Measurements from ENCODE around the gene NDUFAF4.

Gene NDUFAF4

GRCh38 chr6:96898241-96898851 lies 655 bp upstream of the NDUFAF4 start:
- no peak for DNase-seq

DNA sequence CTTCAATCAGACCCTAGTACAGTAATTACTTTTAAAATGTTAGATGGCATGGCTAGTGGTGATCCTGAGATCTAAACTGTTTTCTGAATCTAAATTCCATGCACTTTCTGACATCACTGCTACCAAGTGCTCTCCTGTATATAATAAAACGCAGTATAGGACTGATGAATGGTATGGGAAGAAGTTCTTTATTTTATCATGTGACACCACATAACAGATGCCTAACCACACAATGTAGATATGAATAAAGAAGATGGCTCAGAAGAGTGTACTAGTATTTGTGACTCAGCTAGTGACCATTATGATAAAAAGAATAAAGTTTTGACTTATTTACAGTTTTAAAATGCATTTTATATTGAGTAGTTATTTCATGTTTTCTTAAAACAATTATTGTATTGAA lies 8.5 kb downstream of the NDUFAF4 start:
- DNase-seq: no peak

- no peak for DNase-seq
These were observed 8.9 kb downstream of the NDUFAF4 start for GRCh38 chr6:96888745-96889144.

GRCh38 chr6:96886519-96886918 lies 11.2 kb downstream of the NDUFAF4 start:
- no peak for DNase-seq

GRCh38 chr6:96885187-96885631 lies 12.5 kb downstream of the NDUFAF4 start:
- DNase-seq: peak; percentile 77 to 84

DNA sequence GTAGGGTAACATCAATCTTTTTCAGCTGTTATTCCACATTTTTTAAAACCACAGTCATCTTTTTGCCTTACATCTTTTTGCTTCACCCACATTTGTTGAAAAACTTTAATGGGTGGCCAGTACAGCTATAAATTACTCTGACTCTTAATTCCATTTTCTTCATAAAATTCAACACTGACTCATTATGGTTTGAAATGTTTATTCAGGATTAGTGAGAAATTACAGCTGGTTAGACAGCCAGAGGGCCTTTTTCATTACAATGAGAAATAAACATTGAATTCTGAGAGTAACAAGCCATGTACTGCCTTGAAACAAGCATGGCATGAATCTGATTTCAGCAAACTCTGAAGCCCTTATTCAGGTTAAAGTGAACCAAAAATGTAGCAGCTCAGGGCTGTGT lies 19.5 kb downstream of the NDUFAF4 start:
- no peak for DNase-seq

- no peak for DNase-seq
These were observed 20.7 kb downstream of the NDUFAF4 start for GRCh38 chr6:96876886-96877545.

GRCh38 chr6:96872976-96873375 lies 24.7 kb downstream of the NDUFAF4 start:
- DNase-seq: no peak

DNA sequence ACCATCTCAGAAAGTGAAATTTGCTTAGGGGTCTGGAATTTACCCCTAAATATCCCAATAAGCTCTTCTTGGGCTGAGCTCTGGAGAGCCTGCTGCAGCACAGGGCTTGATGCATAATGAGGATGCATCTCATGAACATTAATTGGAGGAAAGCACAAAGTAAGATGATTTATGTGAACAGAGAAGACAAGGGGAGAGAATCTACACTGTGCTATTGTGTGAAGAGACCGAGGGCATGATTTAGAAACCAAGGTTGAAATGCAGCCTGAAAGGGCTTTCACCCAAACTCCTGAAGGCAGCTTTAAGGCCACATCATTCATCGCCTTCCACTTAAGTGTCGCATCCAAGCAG lies 32.7 kb downstream of the NDUFAF4 start:
- DNase-seq: no peak

- DNase-seq: no peak
These were observed 33.3 kb downstream of the NDUFAF4 start for GRCh38 chr6:96864216-96865054.

DNA sequence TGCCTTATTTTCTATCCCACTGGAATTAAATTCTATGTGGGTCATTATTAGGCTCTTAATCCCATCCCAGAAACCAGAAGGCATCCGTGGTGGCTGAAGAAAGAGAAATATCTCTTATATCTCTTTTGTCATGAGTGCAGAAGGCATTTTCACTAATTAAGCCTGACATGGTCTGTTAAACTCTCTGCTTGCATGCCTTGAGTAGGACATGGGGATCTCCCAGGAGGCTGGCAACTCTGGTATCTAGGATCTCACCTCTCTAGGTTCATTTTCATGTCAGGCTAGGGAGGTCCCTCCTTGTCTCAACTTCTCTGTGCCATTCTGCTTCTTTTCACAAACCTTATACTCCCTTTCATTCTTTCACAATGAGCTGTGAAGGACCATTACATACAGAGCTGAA lies 35.1 kb downstream of the NDUFAF4 start:
- DNase-seq: no peak

DNA sequence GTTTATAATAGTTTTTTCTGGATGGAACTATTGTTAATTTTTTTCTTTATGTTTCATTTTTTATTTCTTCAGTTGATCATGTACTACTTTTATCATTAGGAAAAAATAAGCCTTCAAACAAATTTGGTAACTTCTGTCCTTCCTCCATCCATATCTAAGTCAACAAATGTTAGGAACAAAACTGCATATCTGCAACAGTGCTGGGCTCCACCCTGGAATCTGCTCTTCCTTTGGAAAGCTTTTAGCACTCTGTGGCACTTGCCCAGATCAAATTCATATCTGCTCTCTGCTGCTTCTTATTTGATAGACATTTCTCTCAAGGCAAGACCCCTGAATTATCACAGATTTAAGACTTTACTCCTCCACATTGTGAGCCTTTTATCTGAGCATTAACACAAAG lies 36.1 kb downstream of the NDUFAF4 start:
- DNase-seq: no peak

- no peak for DNase-seq
These were observed 40.8 kb downstream of the NDUFAF4 start for GRCh38 chr6:96856856-96857255.

DNA sequence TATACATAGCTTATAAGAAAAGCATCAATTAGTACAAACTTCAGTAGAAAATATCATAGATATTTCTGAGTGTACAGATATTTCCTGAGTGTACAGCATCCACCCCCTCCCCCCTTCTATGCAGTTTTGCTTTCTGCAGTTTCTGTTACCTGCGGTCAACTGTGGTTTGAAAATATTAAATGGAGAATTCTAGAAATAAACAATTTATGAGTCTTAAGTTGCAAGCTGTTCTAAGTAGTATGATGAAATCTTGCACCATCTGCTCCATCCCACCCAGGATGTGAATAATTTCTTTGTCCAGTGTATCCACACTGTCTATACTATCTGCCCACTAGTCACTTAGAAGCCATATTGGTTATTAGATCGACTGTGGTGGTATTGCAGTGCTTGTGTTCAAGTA lies 44.6 kb downstream of the NDUFAF4 start:
- DNase-seq: no peak

GRCh38 chr6:96852605-96853004 lies 45.1 kb downstream of the NDUFAF4 start:
- DNase-seq: no peak

DNA sequence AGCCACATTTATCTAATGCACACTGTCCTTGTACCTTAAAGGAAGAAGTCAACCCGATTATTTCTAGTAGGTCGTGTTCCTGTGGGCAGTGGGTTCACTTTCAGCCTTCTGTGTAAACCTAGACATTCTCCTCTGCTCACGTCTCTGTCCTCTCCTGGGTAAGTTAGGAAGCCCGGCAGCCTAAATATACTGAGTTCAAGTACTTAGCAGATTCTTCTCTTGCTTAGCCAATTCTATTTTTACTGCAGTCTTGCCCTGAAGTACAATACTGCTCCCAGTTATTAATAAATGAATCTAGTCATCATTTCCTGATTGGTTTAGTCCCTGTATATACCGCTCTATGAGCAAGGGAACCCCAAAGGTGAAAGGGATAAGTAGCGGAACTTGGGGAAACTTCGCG lies 45.8 kb downstream of the NDUFAF4 start:
- DNase-seq: no peak

- no peak for DNase-seq
These were observed 48.1 kb downstream of the NDUFAF4 start for GRCh38 chr6:96849615-96850014.

DNA sequence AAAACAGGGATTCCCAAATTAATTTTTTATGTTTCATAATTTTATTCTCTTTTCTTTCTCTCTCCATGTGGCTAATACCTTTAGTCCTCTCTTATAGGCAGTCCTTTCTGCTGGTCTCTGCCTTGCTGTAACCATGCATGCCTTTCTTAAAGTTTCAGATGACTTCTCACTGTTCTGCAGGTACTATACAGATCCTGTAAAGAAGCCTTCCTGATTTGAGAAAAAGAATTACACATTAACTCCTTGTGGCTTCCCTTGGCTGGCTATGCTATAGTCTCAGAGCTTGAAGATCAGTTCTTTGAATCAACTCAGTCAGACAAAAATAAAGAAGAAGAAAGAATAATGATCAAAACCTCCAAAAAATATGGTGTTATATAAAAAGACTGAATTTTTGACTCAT lies 53.2 kb downstream of the NDUFAF4 start:
- DNase-seq: no peak

DNA sequence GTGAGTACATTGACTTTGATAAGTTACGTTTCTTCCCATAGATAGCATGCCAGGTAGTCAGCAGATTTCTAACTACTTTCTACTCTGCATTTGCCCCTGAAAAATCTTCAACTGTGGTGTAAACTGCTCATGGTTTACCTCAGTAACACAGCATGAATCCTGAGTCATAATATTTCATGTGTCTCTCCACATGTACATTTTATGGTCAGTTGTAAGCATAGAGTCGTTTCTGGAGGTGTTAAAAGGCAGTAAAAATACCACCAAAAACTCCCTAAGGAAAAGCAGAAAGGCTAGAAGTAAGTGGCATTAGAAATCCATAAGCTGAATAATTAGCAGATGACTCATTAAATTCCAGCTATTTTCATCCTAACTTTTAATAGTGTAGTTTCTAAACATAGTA lies 56.3 kb downstream of the NDUFAF4 start:
- no peak for DNase-seq
